Cardiac fibroblast (primary cell): ENCODE measurements around the gene SLC35F1.
"Not testable (repeated sequence)": the region's sequence is repeated elsewhere in the genome, so short reads cannot be mapped to it uniquely, and the experiment has no call there.

ENCODE experiments used
- DNase-seq, 2 donors: peaks; one replicate each; pipeline versions ENCODE4 v3.0.0 to v3.0.0-alpha.2; 2010; ENCODE audit warnings: low read depth in 2 of 2
- H3K4me3 ChIP-seq, 2 donors: replicated peaks in 1 of 2; 1 replicate in 1 of 2; 2 replicates in 1 of 2; pipeline ENCODE4 v1.5.1; 2011; ENCODE audit warnings: low read depth in 2 of 2, low read length in 2 of 2, mild to moderate bottlenecking in 2 of 2, moderate library complexity in 1 of 2
- TF ChIP-seq, protein P1 (sequence below): IDR thresholded peaks from one replicate; pipeline ENCODE4 v1.5.1; 2011; ENCODE audit warnings: low read depth, mild to moderate bottlenecking, low read length, inconsistent platforms

Gene SLC35F1

DNA sequence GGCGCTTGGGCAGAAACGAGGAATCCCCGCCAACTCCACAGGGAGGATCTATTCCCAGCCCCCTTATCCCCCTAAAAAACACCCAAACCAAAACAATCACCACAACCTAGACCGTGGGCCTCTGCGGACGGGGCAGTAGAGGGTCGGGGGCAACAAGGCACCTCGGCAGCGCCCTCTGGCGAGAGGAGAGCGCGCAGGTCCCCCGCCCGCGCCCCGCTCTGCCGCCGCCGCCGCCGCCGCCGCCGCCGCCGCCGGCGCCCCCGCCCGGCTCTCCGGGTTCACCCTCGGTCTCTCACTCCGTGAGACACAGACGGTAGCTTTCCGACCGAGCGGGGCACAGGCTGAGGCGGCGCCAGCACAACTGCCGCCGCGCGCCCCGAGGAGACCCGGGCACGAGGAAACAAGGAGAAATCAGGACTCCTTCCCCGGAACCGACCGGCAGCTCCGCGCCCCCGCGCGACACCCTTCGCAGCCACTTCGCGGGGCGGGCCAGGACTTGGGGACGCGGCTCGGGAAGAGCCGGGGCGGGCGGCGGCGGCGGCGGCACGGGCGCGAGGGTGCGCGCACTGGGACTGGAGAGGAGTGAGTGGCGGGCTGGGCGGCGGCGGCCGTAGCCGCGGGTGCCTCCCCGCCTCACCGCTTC lies at the start of gene SLC35F1:
Gene SLC35F1 (plus strand): TSS at position 307 of the 643 bp plus-strand sequence.
- TF ChIP-seq, protein P1, sequence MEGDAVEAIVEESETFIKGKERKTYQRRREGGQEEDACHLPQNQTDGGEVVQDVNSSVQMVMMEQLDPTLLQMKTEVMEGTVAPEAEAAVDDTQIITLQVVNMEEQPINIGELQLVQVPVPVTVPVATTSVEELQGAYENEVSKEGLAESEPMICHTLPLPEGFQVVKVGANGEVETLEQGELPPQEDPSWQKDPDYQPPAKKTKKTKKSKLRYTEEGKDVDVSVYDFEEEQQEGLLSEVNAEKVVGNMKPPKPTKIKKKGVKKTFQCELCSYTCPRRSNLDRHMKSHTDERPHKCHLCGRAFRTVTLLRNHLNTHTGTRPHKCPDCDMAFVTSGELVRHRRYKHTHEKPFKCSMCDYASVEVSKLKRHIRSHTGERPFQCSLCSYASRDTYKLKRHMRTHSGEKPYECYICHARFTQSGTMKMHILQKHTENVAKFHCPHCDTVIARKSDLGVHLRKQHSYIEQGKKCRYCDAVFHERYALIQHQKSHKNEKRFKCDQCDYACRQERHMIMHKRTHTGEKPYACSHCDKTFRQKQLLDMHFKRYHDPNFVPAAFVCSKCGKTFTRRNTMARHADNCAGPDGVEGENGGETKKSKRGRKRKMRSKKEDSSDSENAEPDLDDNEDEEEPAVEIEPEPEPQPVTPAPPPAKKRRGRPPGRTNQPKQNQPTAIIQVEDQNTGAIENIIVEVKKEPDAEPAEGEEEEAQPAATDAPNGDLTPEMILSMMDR, result peak; percentile 20
- peak within 1 kb of the TSS; percentile 45 to 46 for H3K4me3 ChIP-seq
- peak in 1 of 2 donors; percentile 37 for DNase-seq

DNA sequence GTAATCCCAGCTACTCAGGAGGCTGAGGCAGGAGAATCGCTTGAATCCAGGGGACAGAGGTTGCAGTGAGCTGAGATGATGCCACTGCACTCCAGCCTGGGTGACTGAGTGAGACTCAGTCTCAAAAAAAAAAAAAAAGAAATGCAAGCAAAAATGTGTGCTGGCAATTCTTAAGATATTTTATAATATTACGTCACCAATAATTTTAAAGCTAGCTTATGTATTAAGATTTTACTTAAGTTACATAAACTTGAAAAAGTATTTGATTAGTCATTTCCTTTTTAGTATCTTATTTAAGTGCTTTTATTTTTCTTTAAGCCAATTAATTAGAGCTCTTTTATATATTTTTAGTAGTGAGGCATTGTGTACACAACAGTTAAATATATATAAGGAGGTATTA lies 48.5 kb upstream of the SLC35F1 start:
- not testable (repeated sequence) for H3K4me3 ChIP-seq, DNase-seq

DNA sequence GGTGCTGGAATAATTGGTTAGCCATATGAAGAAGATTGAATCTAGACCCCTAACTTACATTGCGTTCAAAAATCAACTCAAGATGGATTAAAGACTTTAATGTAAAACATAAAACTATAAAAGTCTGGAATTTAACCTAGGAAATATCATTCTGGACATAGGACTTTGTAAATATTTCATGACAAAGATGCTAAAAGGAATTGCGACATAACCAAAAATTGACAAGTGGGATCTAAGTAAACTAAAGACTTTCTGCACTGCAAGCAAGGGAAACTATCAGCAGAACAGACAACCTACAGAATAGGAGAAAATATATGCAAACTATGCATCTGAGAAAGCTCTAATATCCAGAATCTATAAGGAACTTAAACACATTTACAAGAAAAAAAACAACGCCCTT lies 45.5 kb upstream of the SLC35F1 start:
- H3K4me3 ChIP-seq, result no peak overlapping the region
- TF ChIP-seq, protein P1, result no peak
- no peak for DNase-seq

DNA sequence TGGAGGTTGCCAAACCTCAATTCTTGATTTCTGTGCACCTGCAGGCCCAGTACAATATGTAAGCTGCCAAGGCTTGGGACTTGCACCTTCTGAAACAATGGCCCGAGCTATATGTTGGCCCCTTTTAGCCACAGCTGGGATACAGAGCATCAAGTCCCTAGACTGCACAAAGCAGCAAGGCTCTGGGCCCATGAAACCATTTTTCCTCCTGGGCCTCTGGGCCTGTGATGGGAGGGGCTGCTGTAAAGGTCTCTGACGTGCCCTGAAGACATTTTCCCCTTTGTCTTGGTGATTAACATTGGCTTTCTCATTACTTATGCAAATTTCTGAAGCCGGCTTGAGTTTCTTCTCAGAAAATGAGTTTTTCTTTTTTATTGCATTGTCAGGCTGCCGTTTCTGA lies 40.5 kb upstream of the SLC35F1 start:
- no peak overlapping the region for H3K4me3 ChIP-seq
- no peak for DNase-seq
- TF ChIP-seq, protein P1, result no peak

DNA sequence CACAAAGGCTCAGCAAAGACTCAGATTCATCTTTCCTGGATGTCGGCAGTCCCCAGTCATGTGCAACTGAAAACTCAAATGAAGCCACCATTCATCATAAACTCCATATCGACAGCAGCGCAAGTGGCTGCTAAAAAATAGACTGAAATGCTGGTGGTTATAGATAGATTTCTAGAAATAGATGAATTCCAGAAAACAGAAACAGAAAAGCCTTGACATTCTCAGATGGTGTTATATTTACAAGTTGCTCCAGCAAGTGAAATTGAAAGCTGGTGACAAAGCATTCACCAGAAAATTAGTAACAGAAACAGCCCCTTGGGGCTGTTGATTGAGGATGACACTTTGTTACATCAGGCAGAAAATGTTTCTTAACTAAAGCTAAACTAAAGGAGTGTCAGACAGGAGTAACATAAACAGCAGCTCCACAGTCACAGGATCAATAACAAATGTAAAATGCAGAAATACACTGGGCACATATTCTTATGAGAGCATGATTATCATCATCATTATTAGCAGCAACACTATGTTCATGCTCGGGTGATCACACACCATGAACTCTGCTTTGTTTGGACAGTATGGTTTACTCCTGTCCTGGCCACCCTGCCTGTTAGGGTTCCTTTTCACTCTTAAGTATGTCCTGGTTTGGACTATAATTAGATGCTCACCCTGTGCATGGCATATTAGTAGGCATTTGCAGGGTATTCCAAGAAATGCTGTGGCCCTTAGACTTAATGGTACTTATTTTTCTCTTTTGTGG lies 36.4 kb upstream of the SLC35F1 start:
- H3K4me3 ChIP-seq, result no peak overlapping the region
- TF ChIP-seq, protein P1, result no peak
- DNase-seq, result no peak

DNA sequence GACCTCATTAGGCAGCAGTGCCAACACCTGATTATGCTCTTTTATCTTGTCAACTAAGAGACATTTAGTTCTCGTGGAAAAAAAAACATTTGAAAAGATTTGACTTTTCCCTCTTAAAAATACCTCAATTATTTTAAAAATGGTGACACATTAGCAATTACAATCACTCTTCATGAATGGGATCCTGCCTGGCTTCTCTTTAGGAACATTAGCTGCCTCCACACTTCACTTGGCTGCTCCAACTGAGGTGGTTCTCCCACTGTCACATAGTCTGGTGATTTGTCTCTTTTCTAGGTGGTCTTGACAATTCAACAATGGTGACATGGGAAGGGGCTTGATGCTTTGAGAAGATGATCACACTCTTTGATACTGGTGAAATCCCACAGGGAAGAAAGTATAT lies 26.2 kb upstream of the SLC35F1 start:
- no peak for DNase-seq
- no peak overlapping the region for H3K4me3 ChIP-seq
- TF ChIP-seq, protein P1, result no peak

DNA sequence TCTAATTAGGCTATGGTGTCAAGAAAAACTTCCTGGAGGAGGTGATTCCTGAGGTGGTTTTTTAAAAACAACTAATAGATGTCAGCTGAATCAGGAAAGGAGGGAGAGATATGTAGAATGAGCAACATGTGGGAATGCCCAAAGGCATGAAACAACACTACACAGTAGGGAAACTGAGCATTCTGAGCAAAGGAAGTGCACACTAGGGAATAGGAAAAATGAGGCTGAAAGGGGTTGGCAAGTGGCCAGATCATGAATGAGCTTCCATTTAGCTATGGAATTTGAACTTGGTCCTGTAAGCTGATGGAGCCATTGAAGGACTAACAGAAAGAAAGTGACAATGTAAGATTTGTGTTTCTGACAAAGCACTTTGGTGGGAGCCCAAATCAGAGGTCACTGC lies 16.9 kb upstream of the SLC35F1 start:
- no peak overlapping the region for H3K4me3 ChIP-seq
- TF ChIP-seq, protein P1, result no peak
- no peak for DNase-seq
